OCI-LY3 (cell line): ENCODE measurements around the gene CCDC69.

ENCODE experiments used
- H2AFZ ChIP-seq: fragments of 200-600, 300-600 bp; shearing (Covaris generic); 2 replicates; pipeline ENCODE4 v1.6.0; 2014; ENCODE audit warnings: antibody characterized with exemption, low read depth, low read length
- H3K27ac ChIP-seq: fragments of 200-600, 300-600 bp; sonication (generic); 2 replicates; pipeline ENCODE4 v1.5.1; 2014; ENCODE audit warnings: mild to moderate bottlenecking, low read length, moderate library complexity, mixed read lengths
- H3K27me3 ChIP-seq: fragments of 200-600, 300-600 bp; sonication (generic); 2 replicates; pipeline ENCODE4 v1.6.1; 2014; ENCODE audit warnings: low read depth, low read length, mixed read lengths
- H3K36me3 ChIP-seq: fragments of 200-600, 300-600 bp; sonication (generic); replicated peaks from 2 replicates; pipeline ENCODE3; 2014; ENCODE audit warnings: low read depth, low read length, mixed read lengths
- H3K4me1 ChIP-seq: fragments of 300-600, 200-600 bp; sonication (generic); 2 replicates; pipeline ENCODE4 v1.6.1; 2014; ENCODE audit warnings: low read length, mixed read lengths
- H3K4me2 ChIP-seq: fragments of 200-600, 300-600 bp; sonication (generic); 2 replicates; pipeline ENCODE4 v1.6.1; 2014; ENCODE audit warnings: low read length, mixed read lengths
- H3K4me3 ChIP-seq: fragments of 300-600, 200-600 bp; sonication (generic); 2 replicates; pipeline ENCODE4 v1.5.1; 2014; ENCODE audit warnings: antibody characterized with exemption, mild to moderate bottlenecking, low read length, moderate library complexity
- H3K79me2 ChIP-seq: fragments of 300-600, 200-600 bp; shearing (Covaris generic); 2 replicates; pipeline ENCODE4 v1.6.1; 2014; ENCODE audit warnings: mild to moderate bottlenecking, low read length, mixed read lengths
- H3K9ac ChIP-seq: fragments of 300-600, 200-600 bp; shearing (Covaris generic); 2 replicates; pipeline ENCODE4 v1.6.0; 2014; ENCODE audit warnings: mild to moderate bottlenecking, low read length, moderate library complexity
- H3K9me3 ChIP-seq: fragments of 200-600, 300-600 bp; shearing (Covaris generic); 2 replicates; pipeline ENCODE4 v1.6.1; 2014; ENCODE audit warnings: low read length, mixed read lengths; ENCODE audit not compliant: insufficient read depth
- H4K20me1 ChIP-seq: fragments of 200-600, 300-600 bp; sonication (generic); 2 replicates; pipeline ENCODE4 v1.6.1; 2016; ENCODE audit warnings: low read length, mixed read lengths; ENCODE audit not compliant: insufficient read depth
- CTCF ChIP-seq: fragments of 200-600, 300-600 bp; sonication (generic); IDR thresholded peaks from 2 replicates; pipeline ENCODE4 v1.5.1; 2014; ENCODE audit warnings: antibody characterized with exemption, low read length, low read depth
- EZH2phosphoT487 ChIP-seq: fragments of 200-600 bp; shearing (Covaris generic); IDR thresholded peaks from 2 replicates; pipeline ENCODE4 v1.6.1; 2018; ENCODE audit warnings: antibody characterized with exemption, mixed run types, low read depth

The CCDC69 gene

DNA sequence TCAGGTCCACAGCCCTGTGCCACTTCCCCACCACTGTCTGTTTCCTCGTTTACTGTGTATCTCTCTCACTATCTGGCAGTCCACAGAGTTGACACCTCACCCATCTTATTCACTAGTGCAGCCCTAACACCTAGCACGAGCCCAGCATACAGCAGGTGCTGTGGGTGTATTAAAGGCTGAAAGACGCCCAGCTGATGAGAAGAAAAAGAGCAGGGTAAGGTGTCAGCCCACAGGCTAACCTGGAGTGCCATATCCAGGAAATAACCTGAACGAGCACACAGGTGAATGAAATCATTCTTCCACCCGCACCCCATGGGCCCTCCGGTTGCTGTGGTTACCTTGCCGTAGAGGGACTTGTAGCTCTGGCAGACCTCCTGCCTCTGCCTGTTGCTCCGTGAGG lies 84.9 kb downstream of the CCDC69 start:
- no peak overlapping the region for H2AFZ ChIP-seq
- H3K27me3 ChIP-seq = peaks cover 6% of the 10 kb centered on the region; the same call in 1 of the 2 replicates
- no peaks in the 10 kb centered on the region for H3K36me3 ChIP-seq
- no peak overlapping the region for H3K4me3 ChIP-seq
- no peaks in the 10 kb centered on the region for H4K20me1 ChIP-seq
- peak overlapping the region; percentile 14; the same call in 1 of the 2 replicates for H3K4me2 ChIP-seq
- TF ChIP-seq CTCF = no peak
- no peak for TF ChIP-seq EZH2phosphoT487
- H3K9me3 ChIP-seq = no peaks in the 10 kb centered on the region
- peaks cover 35% of the 10 kb centered on the region for H3K4me1 ChIP-seq
- H3K9ac ChIP-seq = no peak overlapping the region
- no peak overlapping the region for H3K27ac ChIP-seq
- H3K79me2 ChIP-seq = no peaks in the 10 kb centered on the region

GRCh38 chr5:151138114-151138513 lies 85.8 kb downstream of the CCDC69 start:
- H3K9ac ChIP-seq = no peak overlapping the region
- no peak for TF ChIP-seq EZH2phosphoT487
- TF ChIP-seq CTCF = no peak
- H3K4me2 ChIP-seq = no peak overlapping the region
- H2AFZ ChIP-seq = no peak overlapping the region
- H3K4me3 ChIP-seq = no peak overlapping the region
- H3K27me3 ChIP-seq = peaks cover 6% of the 10 kb centered on the region; the same call in 1 of the 2 replicates
- H3K9me3 ChIP-seq = no peaks in the 10 kb centered on the region
- H3K4me1 ChIP-seq = peaks cover 44% of the 10 kb centered on the region
- H4K20me1 ChIP-seq = no peaks in the 10 kb centered on the region
- no peak overlapping the region for H3K27ac ChIP-seq
- H3K36me3 ChIP-seq = no peaks in the 10 kb centered on the region
- H3K79me2 ChIP-seq = no peaks in the 10 kb centered on the region

GRCh38 chr5:151137067-151137825 lies 86.6 kb downstream of the CCDC69 start:
- no peaks in the 10 kb centered on the region for H3K79me2 ChIP-seq
- H3K27ac ChIP-seq = no peak overlapping the region
- no peak overlapping the region for H2AFZ ChIP-seq
- no peak overlapping the region for H3K4me3 ChIP-seq
- H4K20me1 ChIP-seq = no peaks in the 10 kb centered on the region
- TF ChIP-seq CTCF = no peak
- TF ChIP-seq EZH2phosphoT487 = no peak
- H3K27me3 ChIP-seq = 0 out of 2 replicates have a peak, but pooled peaks cover 2% of the 10 kb centered on the region
- H3K36me3 ChIP-seq = no peaks in the 10 kb centered on the region
- H3K9me3 ChIP-seq = no peaks in the 10 kb centered on the region
- H3K9ac ChIP-seq = no peak overlapping the region
- H3K4me2 ChIP-seq = no peak overlapping the region
- H3K4me1 ChIP-seq = peaks cover 50% of the 10 kb centered on the region

- Histone ChIP-seq H3K36me3 (no peaks in the 10 kb centered on the region), H3K27ac (no peak overlapping the region), H3K9ac (no peak overlapping the region), H2AFZ (no peak overlapping the region), H3K9me3 (no peaks in the 10 kb centered on the region), H4K20me1 (no peaks in the 10 kb centered on the region), H3K4me1 (peaks cover 49% of the 10 kb centered on the region), H3K4me2 (peak overlapping the region; percentile 77), H3K27me3 (peaks cover 10% of the 10 kb centered on the region; the same call in 1 of the 2 replicates), H3K79me2 (no peaks in the 10 kb centered on the region), H3K4me3 (no peak overlapping the region)
- no peak for TF ChIP-seq CTCF
- TF ChIP-seq EZH2phosphoT487 = no peak
Measured at GRCh38 chr5:151134228-151134627, 89.7 kb downstream of the CCDC69 start.
